Effector memory CD4-positive, alpha-beta T cell (primary cell): ENCODE measurements around the gene DNAJC4.

Source experiments
- DNase-seq, 3 donors: peaks; one replicate each; pipeline ENCODE4 v3.0.0-alpha.2; 2020
- H3K27ac ChIP-seq: 2 replicates; pipeline ENCODE4 v1.7.0; 2013; ENCODE audit warnings: mild to moderate bottlenecking, low read length, moderate library complexity; ENCODE audit not compliant: insufficient read depth, poor library complexity, severe bottlenecking
- H3K27me3 ChIP-seq: replicated peaks from 2 replicates; pipeline ENCODE4 v1.7.0; 2013; ENCODE audit warnings: mild to moderate bottlenecking, low read length; ENCODE audit not compliant: insufficient read depth, control insufficient read depth, poor library complexity, severe bottlenecking
- H3K36me3 ChIP-seq: 2 replicates; pipeline ENCODE4 v1.7.0; 2013; ENCODE audit warnings: mild to moderate bottlenecking, low read length, moderate library complexity; ENCODE audit not compliant: control insufficient read depth, insufficient read depth
- H3K4me1 ChIP-seq: 2 replicates; pipeline ENCODE4 v1.7.0; 2013; ENCODE audit warnings: low read length, mild to moderate bottlenecking; ENCODE audit not compliant: control insufficient read depth, insufficient read depth, poor library complexity, severe bottlenecking
- H3K4me3 ChIP-seq: 2 replicates; pipeline ENCODE4 v1.7.0; 2013; ENCODE audit warnings: low read length, low read depth, mild to moderate bottlenecking; ENCODE audit not compliant: insufficient read depth, poor library complexity, severe bottlenecking
- H3K9me3 ChIP-seq: 2 replicates; pipeline ENCODE4 v1.7.0; 2013; ENCODE audit warnings: mild to moderate bottlenecking, low read length, moderate library complexity; ENCODE audit not compliant: control insufficient read depth

Gene DNAJC4

GRCh38 chr11:64229090-64229743, 1.1 kb upstream of the DNAJC4 start:
- Histone ChIP-seq H3K36me3 (no peaks in the 10 kb centered on the region), H3K4me3 (no peak overlapping the region), H3K9me3 (no peaks in the 10 kb centered on the region), H3K27me3 (no peaks in the 10 kb centered on the region), H3K27ac (peak overlapping the region; percentile 85), H3K4me1 (peaks cover 50% of the 10 kb centered on the region)
- DNase-seq: no peak

GRCh38 chr11:64229744-64230170, 591 bp upstream of the DNAJC4 start:
- peak overlapping the region; percentile 85 for H3K27ac ChIP-seq
- H3K36me3 ChIP-seq: no peaks in the 10 kb centered on the region
- H3K9me3 ChIP-seq: no peaks in the 10 kb centered on the region
- no peaks in the 10 kb centered on the region for H3K27me3 ChIP-seq
- no peak for DNase-seq
- peaks cover 50% of the 10 kb centered on the region for H3K4me1 ChIP-seq
- H3K4me3 ChIP-seq: peak overlapping the region; percentile 83

GRCh38 chr11:64230985-64231365, 627 bp downstream of the DNAJC4 start:
- Histone ChIP-seq H3K36me3 (no peaks in the 10 kb centered on the region), H3K4me3 (peak overlapping the region; percentile 83), H3K27ac (peak overlapping the region; percentile 85), H3K27me3 (no peaks in the 10 kb centered on the region), H3K9me3 (no peaks in the 10 kb centered on the region), H3K4me1 (peaks cover 49% of the 10 kb centered on the region)
- no peak for DNase-seq

- peaks cover 45% of the 10 kb centered on the region for H3K4me1 ChIP-seq
- H3K36me3 ChIP-seq: no peaks in the 10 kb centered on the region
- no peaks in the 10 kb centered on the region for H3K9me3 ChIP-seq
- no peak overlapping the region for H3K4me3 ChIP-seq
- H3K27ac ChIP-seq: no peak overlapping the region
- DNase-seq: no peak
- no peaks in the 10 kb centered on the region for H3K27me3 ChIP-seq
Observed at GRCh38 chr11:64231546-64231945, 1.2 kb downstream of the DNAJC4 start.

GRCh38 chr11:64232182-64232966, 2.0 kb downstream of the DNAJC4 start:
- peaks cover 36% of the 10 kb centered on the region for H3K4me1 ChIP-seq
- DNase-seq: no peak
- H3K4me3 ChIP-seq: no peak overlapping the region
- H3K36me3 ChIP-seq: no peaks in the 10 kb centered on the region
- H3K27me3 ChIP-seq: no peaks in the 10 kb centered on the region
- no peaks in the 10 kb centered on the region for H3K9me3 ChIP-seq
- H3K27ac ChIP-seq: no peak overlapping the region

GRCh38 chr11:64232967-64233315, 2.6 kb downstream of the DNAJC4 start:
- no peak overlapping the region for H3K27ac ChIP-seq
- no peak overlapping the region for H3K4me3 ChIP-seq
- H3K4me1 ChIP-seq: peaks cover 34% of the 10 kb centered on the region
- DNase-seq: no peak
- H3K36me3 ChIP-seq: no peaks in the 10 kb centered on the region
- no peaks in the 10 kb centered on the region for H3K27me3 ChIP-seq
- no peaks in the 10 kb centered on the region for H3K9me3 ChIP-seq

GRCh38 chr11:64233913-64234586, 3.7 kb downstream of the DNAJC4 start, which contains the start of gene VEGFB:
VEGFB (plus strand) TSS chr11:64234584; CDS start chr11:64234834, 250 bp downstream.
- peak; percentile 66 to 71 (median 66) for DNase-seq

GRCh38 chr11:64234647-64235379, 4.5 kb downstream of the DNAJC4 start:
- Histone ChIP-seq H3K27ac (peak overlapping the region; percentile 60), H3K36me3 (no peaks in the 10 kb centered on the region), H3K9me3 (no peaks in the 10 kb centered on the region), H3K27me3 (no peaks in the 10 kb centered on the region), H3K4me3 (peak overlapping the region; percentile 68), H3K4me1 (peaks cover 27% of the 10 kb centered on the region)
- DNase-seq: peak; percentile 32 to 44 (median 41)

More at GRCh38 chr11:64233913-64234586, 3.7 kb downstream of the DNAJC4 start, which contains the start of gene VEGFB:
- peak within 1 kb of the TSS; percentile 68 for H3K4me3 ChIP-seq
- H3K4me1 ChIP-seq: peaks cover 33% of the 10 kb centered on the region
- H3K9me3 ChIP-seq: no peaks in the 10 kb centered on the region
- H3K27ac ChIP-seq: peak within 1 kb of the TSS; percentile 60
- H3K36me3 ChIP-seq: no peaks in the 10 kb centered on the region
- no peaks in the 10 kb centered on the region for H3K27me3 ChIP-seq

- H3K4me3 ChIP-seq: peak overlapping the region; percentile 68
- H3K27me3 ChIP-seq: no peaks in the 10 kb centered on the region
- peaks cover 32% of the 10 kb centered on the region for H3K4me1 ChIP-seq
- peak overlapping the region; percentile 60 for H3K27ac ChIP-seq
- no peaks in the 10 kb centered on the region for H3K36me3 ChIP-seq
- no peaks in the 10 kb centered on the region for H3K9me3 ChIP-seq
- DNase-seq: no peak
Observed at GRCh38 chr11:64235437-64236161, 5.3 kb downstream of the DNAJC4 start.
